Lower leg skin (tissue), 4 donors: ENCODE results near the gene SCNN1B. TPM values are rescaled to one million over a fixed set of nuclear protein-coding genes. Genes with fewer than 3 reads are reported as not detected.
"Not testable (repeated sequence)": the region's sequence is repeated elsewhere in the genome, so short reads cannot be mapped to it uniquely, and the experiment has no call there.

Source experiments
- DNase-seq, 2 donors: peaks; one replicate each; pipeline ENCODE4 v3.0.0-alpha.2; 2019; ENCODE audit warnings: low spot score in 2 of 2
- H3K4me3 ChIP-seq: fragments of 200-600 bp; sonication (generic); 2 replicates; pipeline ENCODE4 v1.5.1; 2017; ENCODE audit warnings: mild to moderate bottlenecking, low read depth; ENCODE audit not compliant: poor library complexity, severe bottlenecking
- POLR2A ChIP-seq, 2 donors: fragments of 450-650 bp; IDR thresholded peaks; one replicate each; pipeline ENCODE4 v1.6.1; 2016 to 2017; ENCODE audit warnings: antibody characterized with exemption in 2 of 2, mild to moderate bottlenecking in 1 of 2, moderate library complexity in 1 of 2
- WGBS, 2 donors: methylation state at CpG; one replicate each; pipeline ENCODE4 v1.1.5; 2018; 5-methylcytosine and 5-hydroxymethylcytosine counted together
- intact Hi-C: fragments of 100-400 bp; cut with DNase I; formaldehyde crosslinking; loops from one replicate; pipeline ENCODE4 v1.15.0; 2023; ENCODE audit warnings: low total_unique reads
- total RNA-seq, 4 donors: library from RNA; depleted of rRNA; stranded (reverse); fragments of >200 nt; gene quantifications; one replicate each; pipeline ENCODE4 v1.1.0, GENCODE V29; 2016
- TF ChIP-seq, protein P1 (sequence below), 3 donors: fragments of 450-650 bp; IDR thresholded peaks; one replicate each; pipeline ENCODE4 v1.5.1; 2016; ENCODE audit warnings: antibody characterized with exemption in 3 of 3, mild to moderate bottlenecking in 3 of 3, moderate library complexity in 2 of 3

Gene SCNN1B
- total RNA-seq, 4 donors from 2014 or later = 33.4 to 91.4 (median 76.6) TPM

GRCh38 chr16:23290189-23291062, 11.7 kb upstream of the SCNN1B start:
- H3K4me3 ChIP-seq = no peak overlapping the region
- DNase-seq = no peak
- no peak for TF ChIP-seq POLR2A (IDR thresholded peaks at IDR 0.05)
- TF ChIP-seq, protein P1, sequence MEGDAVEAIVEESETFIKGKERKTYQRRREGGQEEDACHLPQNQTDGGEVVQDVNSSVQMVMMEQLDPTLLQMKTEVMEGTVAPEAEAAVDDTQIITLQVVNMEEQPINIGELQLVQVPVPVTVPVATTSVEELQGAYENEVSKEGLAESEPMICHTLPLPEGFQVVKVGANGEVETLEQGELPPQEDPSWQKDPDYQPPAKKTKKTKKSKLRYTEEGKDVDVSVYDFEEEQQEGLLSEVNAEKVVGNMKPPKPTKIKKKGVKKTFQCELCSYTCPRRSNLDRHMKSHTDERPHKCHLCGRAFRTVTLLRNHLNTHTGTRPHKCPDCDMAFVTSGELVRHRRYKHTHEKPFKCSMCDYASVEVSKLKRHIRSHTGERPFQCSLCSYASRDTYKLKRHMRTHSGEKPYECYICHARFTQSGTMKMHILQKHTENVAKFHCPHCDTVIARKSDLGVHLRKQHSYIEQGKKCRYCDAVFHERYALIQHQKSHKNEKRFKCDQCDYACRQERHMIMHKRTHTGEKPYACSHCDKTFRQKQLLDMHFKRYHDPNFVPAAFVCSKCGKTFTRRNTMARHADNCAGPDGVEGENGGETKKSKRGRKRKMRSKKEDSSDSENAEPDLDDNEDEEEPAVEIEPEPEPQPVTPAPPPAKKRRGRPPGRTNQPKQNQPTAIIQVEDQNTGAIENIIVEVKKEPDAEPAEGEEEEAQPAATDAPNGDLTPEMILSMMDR (IDR thresholded peaks at IDR 0.05) = no peak
- intact Hi-C loops = no loop called here
- 67 to 68% methylated on average over 12 of the region's 12 CpGs for WGBS, 2 donors

GRCh38 chr16:23293016-23293415, 9.1 kb upstream of the SCNN1B start:
- H3K4me3 ChIP-seq = no peak overlapping the region
- WGBS, 2 donors = 86 to 91% methylated on average over 6 of the region's 6 CpGs
- intact Hi-C loops = no loop called here
- TF ChIP-seq, protein P1 (IDR thresholded peaks at IDR 0.05) = no peak
- no peak for TF ChIP-seq POLR2A (IDR thresholded peaks at IDR 0.05)
- DNase-seq = no peak

DNA sequence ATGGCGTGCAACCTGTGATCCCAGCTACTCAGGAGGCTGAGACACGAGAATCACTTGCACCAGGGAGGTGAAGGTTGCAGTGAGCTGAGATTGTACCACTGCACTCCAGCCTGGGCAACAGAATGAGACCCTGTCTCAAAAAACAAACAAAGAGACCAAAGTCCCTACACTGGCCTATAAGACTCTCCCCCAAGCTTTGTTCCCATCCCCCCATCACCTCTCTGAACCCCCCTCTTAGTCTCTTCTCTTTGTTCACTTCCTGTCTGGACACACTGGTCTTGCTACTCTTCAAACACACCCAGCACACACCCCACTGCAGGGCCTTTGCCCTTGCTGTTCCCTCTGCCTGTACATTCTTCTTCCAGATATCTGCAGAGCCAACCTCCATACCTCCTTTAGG, 7.8 kb upstream of the SCNN1B start:
- TF ChIP-seq POLR2A (IDR thresholded peaks at IDR 0.05) = no peak
- TF ChIP-seq, protein P1 (IDR thresholded peaks at IDR 0.05) = no peak
- H3K4me3 ChIP-seq = no peak overlapping the region
- intact Hi-C loops = no loop called here
- WGBS, 2 donors = 85% methylated on average over 2 of the region's 2 CpGs
- no peak for DNase-seq

DNA sequence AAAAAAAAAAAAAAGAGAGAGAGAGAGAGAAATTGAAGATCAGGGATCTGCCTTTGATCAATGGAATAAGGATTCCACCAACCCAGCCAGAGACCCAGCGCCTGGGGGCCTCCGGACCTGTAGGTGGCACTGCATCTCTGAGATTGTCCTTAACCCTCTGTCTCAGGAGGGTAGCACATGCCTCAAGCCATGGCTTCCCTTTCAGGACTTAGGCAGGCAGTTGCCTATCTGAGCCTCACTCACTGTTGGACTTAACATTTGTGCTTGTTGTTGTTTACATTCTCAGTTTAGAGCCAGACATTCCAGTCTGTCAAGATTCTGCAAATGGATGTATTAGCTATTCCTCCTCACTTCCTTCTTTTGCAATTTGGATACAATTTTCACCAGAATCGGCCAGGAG, 5.1 kb upstream of the SCNN1B start:
- no peak for TF ChIP-seq POLR2A (IDR thresholded peaks at IDR 0.05)
- TF ChIP-seq, protein P1 (IDR thresholded peaks at IDR 0.05) = no peak
- no peak for DNase-seq
- intact Hi-C loops = no loop called here
- 69 to 77% methylated on average over 3 of the region's 3 CpGs for WGBS, 2 donors
- no peak overlapping the region for H3K4me3 ChIP-seq

- intact Hi-C loops = no loop called here
- WGBS, 2 donors = 69 to 72% methylated on average over 6 of the region's 6 CpGs
- H3K4me3 ChIP-seq = no peak overlapping the region
- TF ChIP-seq, protein P1 (IDR thresholded peaks at IDR 0.05) = no peak
- no peak for TF ChIP-seq POLR2A (IDR thresholded peaks at IDR 0.05)
- no peak for DNase-seq
Measured at GRCh38 chr16:23298290-23298915, 3.7 kb upstream of the SCNN1B start.

- DNase-seq, H3K4me3 ChIP-seq, intact Hi-C loops: not testable (repeated sequence)
- 65 to 85% methylated on average over 3 of the region's 3 CpGs for WGBS, 2 donors
Measured at GRCh38 chr16:23299815-23300214, 2.3 kb upstream of the SCNN1B start.
